A549 (cell line): ENCODE results near the gene ZDHHC1. TPM values are rescaled to one million over a fixed set of nuclear protein-coding genes. Genes with fewer than 3 reads are reported as not detected.

Source experiments
- ATAC-seq, 2 experiments: fragments of 200-7000 bp in 1 of 2; fragments of >200 bp in 1 of 2; cut with Nextera tagmentation in 1 of 2; cut with Tn5 transposase in 1 of 2; 3 replicates each; pipeline versions ENCODE4 v1.8.0 to v1.9.1; 2018 to 2020; ENCODE audit warnings: mild to moderate bottlenecking in 1 of 2, moderate library complexity in 1 of 2
- CTCF ChIA-PET: fragments of 300-600 bp; sonication (Branson Sonifier 250); formaldehyde crosslinking; extraction: SDS; loops from one replicate; lab custom pipeline; 2021; ENCODE audit warnings: antibody characterized with exemption, inconsistent platforms; lab: Yijun Ruan, JAX
- POLR2A ChIA-PET: fragments of 350-600 bp; formaldehyde crosslinking; extraction: SDS; loops from one replicate; lab custom pipeline; 2021; ENCODE audit warnings: antibody characterized with exemption, inconsistent platforms; lab: Yijun Ruan, JAX
- DNase-seq, 2 experiments: peaks; one replicate each; pipeline versions ENCODE4 v3.0.0 to v3.0.0-alpha.2; 2011 to 2016; ENCODE audit warnings: low read depth in 1 of 2, low spot score in 1 of 2
- FAIRE-seq: peaks from 2 replicates; lab custom pipeline; 2011; peaks lifted over from hg19 to GRCh38; lab: Jason Lieb, UNC
- H3K27ac ChIP-seq, 2 experiments: fragments of >200 bp; sonication (Bioruptor Twin); formaldehyde crosslinking; 3 replicates each; pipeline ENCODE4 v1.5.1; 2016 to 2017
- H3K4me1 ChIP-seq: fragments of >200 bp; sonication (Bioruptor Twin); formaldehyde crosslinking; 3 replicates; pipeline ENCODE4 v1.6.1; 2016
- H3K4me2 ChIP-seq: fragments of >200 bp; sonication (Bioruptor Twin); formaldehyde crosslinking; 3 replicates; pipeline ENCODE4 v1.6.1; 2016
- H3K4me3 ChIP-seq: fragments of >200 bp; sonication (Bioruptor Twin); formaldehyde crosslinking; 3 replicates; pipeline ENCODE4 v1.5.1; 2016
- H3K9me3 ChIP-seq: fragments of >200 bp; sonication (Bioruptor Twin); formaldehyde crosslinking; 3 replicates; pipeline ENCODE4 v1.6.1; 2016
- ATOH8 ChIP-seq: fragments of 250-450 bp; sonication (Bioruptor Pico); IDR thresholded peaks from 2 replicates; pipeline ENCODE4 v1.5.0; 2020; ENCODE audit warnings: low read depth, mild to moderate bottlenecking, moderate library complexity
- CTCF ChIP-seq: fragments of >200 bp; sonication (Bioruptor Twin); formaldehyde crosslinking; IDR thresholded peaks from 3 replicates; pipeline ENCODE4 v1.5.1; 2016
- FOSB ChIP-seq: fragments of 250-450 bp; sonication (Bioruptor Pico); IDR thresholded peaks from 2 replicates; pipeline ENCODE4 v1.5.0; 2020; ENCODE audit warnings: mild to moderate bottlenecking, moderate library complexity
- FOSL2 ChIP-seq, 2 experiments: fragments of 450-650 bp in 1 of 2; fragments of >200 bp in 1 of 2; sonication (Bioruptor Twin) in 1 of 2; formaldehyde crosslinking; IDR thresholded peaks; 2 replicates each; pipeline versions ENCODE4 v1.5.0 to v1.6.1; 2016 to 2020; ENCODE audit warnings: mild to moderate bottlenecking in 1 of 2, moderate library complexity in 1 of 2
- GATA3 ChIP-seq: IDR thresholded peaks from 2 replicates; pipeline ENCODE4 v1.6.1; 2012; ENCODE audit warnings: borderline replicate concordance
- HEYL ChIP-seq: fragments of 250-450 bp; sonication (Bioruptor Pico); IDR thresholded peaks from 2 replicates; pipeline ENCODE4 v1.8.0; 2021; ENCODE audit warnings: mild to moderate bottlenecking, moderate library complexity
- HOXA7 ChIP-seq: fragments of 250-450 bp; sonication (Bioruptor Pico); IDR thresholded peaks from 2 replicates; pipeline ENCODE4 v1.5.0; 2020; ENCODE audit warnings: mild to moderate bottlenecking, moderate library complexity
- JUN ChIP-seq, 2 experiments: fragments of >200 bp; sonication (Bioruptor Twin); formaldehyde crosslinking; IDR thresholded peaks; 2 replicates in 1 of 2; 3 replicates in 1 of 2; pipeline ENCODE4 v1.6.1; 2016 to 2017
- MAFK ChIP-seq: fragments of 450-650 bp; IDR thresholded peaks from 2 replicates; pipeline ENCODE4 v1.6.1; 2014; ENCODE audit not compliant: partially characterized antibody
- MAZ ChIP-seq: fragments of 150-350 bp; IDR thresholded peaks from 2 replicates; pipeline ENCODE4 v1.6.1; 2014; ENCODE audit warnings: antibody characterized with exemption, low read depth, low read length, borderline replicate concordance
- PHF8 ChIP-seq: fragments of 200-600 bp; sonication (generic); IDR thresholded peaks from 2 replicates; pipeline ENCODE4 v1.6.1; 2016; ENCODE audit warnings: low read depth, mild to moderate bottlenecking, antibody characterized with exemption, moderate library complexity, borderline replicate concordance
- POLR2A ChIP-seq: IDR thresholded peaks from 2 replicates; pipeline ENCODE4 v1.6.1; 2012; ENCODE audit warnings: mild to moderate bottlenecking, low read length
- RAD21 ChIP-seq, 2 experiments: fragments of >200 bp in 1 of 2; sonication (Bioruptor Twin) in 1 of 2; formaldehyde crosslinking in 1 of 2; IDR thresholded peaks in 1 of 2; conservative IDR thresholded peaks in 1 of 2; 2 replicates in 1 of 2; 3 replicates in 1 of 2; pipeline ENCODE4 v1.6.1; 2012 to 2018; ENCODE audit warnings: inconsistent platforms in 1 of 2
- RARB ChIP-seq: fragments of 250-450 bp; sonication (Bioruptor Pico); IDR thresholded peaks from 2 replicates; pipeline ENCODE4 v1.8.0; 2021; ENCODE audit warnings: mild to moderate bottlenecking, moderate library complexity
- RCOR1 ChIP-seq: fragments of 150-350 bp; IDR thresholded peaks from 2 replicates; pipeline ENCODE4 v1.6.1; 2014; ENCODE audit warnings: antibody characterized with exemption, low read length, low read depth
- SMC3 ChIP-seq: fragments of >200 bp; sonication (Bioruptor Twin); formaldehyde crosslinking; IDR thresholded peaks from 3 replicates; pipeline ENCODE4 v1.6.1; 2018; ENCODE audit warnings: inconsistent platforms
- TP53 ChIP-seq: fragments of 250-450 bp; sonication (Bioruptor Pico); IDR thresholded peaks from 2 replicates; pipeline ENCODE4 v1.5.0; 2021; ENCODE audit warnings: mild to moderate bottlenecking, moderate library complexity
- ZC3H11A ChIP-seq: fragments of 450-650 bp; IDR thresholded peaks from 2 replicates; pipeline ENCODE4 v1.6.1; 2014; ENCODE audit warnings: antibody characterized with exemption, mild to moderate bottlenecking
- WGBS: methylation state at CpG from one replicate; pipeline ENCODE4 v1.1.6; 2017; ENCODE audit errors: missing lambda C conversion rate; 5-methylcytosine and 5-hydroxymethylcytosine counted together
- polyA plus RNA-seq, 4 experiments: library from polyadenylated mRNA; depleted of rRNA in 3 of 4; stranded (reverse); fragments of >200 nt; fragmentation: RNase III in 1 of 4; extraction: RNeasy Plus Mini Kit Qiagen cat#74134 plus additional on column Dnase treatment in 1 of 4; gene quantifications; 2 replicates in 3 of 4; 3 replicates in 1 of 4; pipeline ENCODE4 v1.2.3, GENCODE V29; 2011 to 2017

ZDHHC1 gene
- polyA plus RNA-seq, 2 of the 4 experiments (the other 2 are of a cell fraction), result 3.5 to 5.9 TPM

- peaks cover 15% of the 10 kb centered on the region for H3K4me1 ChIP-seq
- CTCF ChIA-PET, result interaction anchor here (0.5 to 3.7 kb wide), 12 partner anchors 10 to 138 kb away, joined by 3 to 34 read pairs (median 4); partner anchors contain the start of genes PLEKHG4 and ZDHHC1
- 86% methylated on average over 17 of the region's 22 CpGs for WGBS
- no peak for DNase-seq
- H3K4me3 ChIP-seq, result no peak overlapping the region
- no peaks in the 10 kb centered on the region for H3K9me3 ChIP-seq
- H3K4me2 ChIP-seq, result no peak overlapping the region
- no peak for FAIRE-seq
- no peak overlapping the region for H3K27ac ChIP-seq
- no peak for TF ChIP-seq POLR2A
- no peak for TF ChIP-seq MAZ
- no peak for TF ChIP-seq HEYL
- TF ChIP-seq, all 56 proteins: peak for 0
- POLR2A ChIA-PET, result interaction anchor here (0.6 kb wide), 1 partner anchor 112 kb away, joined by 3 read pairs; no protein-coding TSS in a partner anchor
- no peak for ATAC-seq
Observed at GRCh38 chr16:67397812-67398545, 18.3 kb downstream of the ZDHHC1 start.

GRCh38 chr16:67397036-67397801 lies 19.1 kb downstream of the ZDHHC1 start:
- Histone ChIP-seq H3K4me1 (peaks cover 15% of the 10 kb centered on the region), H3K27ac (peak overlapping the region in 1 of 2 experiments; percentile 68; a peak in 3 of 6 replicates), H3K4me2 (no peak overlapping the region; the same call in 2 of the 3 replicates)
- no peak for ATAC-seq
- CTCF ChIA-PET, result interaction anchor here (1.2 to 1.5 kb wide), 3 partner anchors 9 to 31 kb away, joined by 3 to 5 read pairs (median 4); no protein-coding TSS in a partner anchor
- TF ChIP-seq RARB (CRISPR knock-in tag) (no peak), RAD21 (conservative IDR thresholded peaks at IDR 0.05 in 1 of 2, IDR thresholded peaks at IDR 0.05 in 1 of 2) (no peak), RCOR1 (no peak), GATA3 (no peak), PHF8 (no peak), TP53 (CRISPR knock-in tag) (no peak), CTCF (no peak), ATOH8 (no peak), HOXA7 (CRISPR knock-in tag) (no peak), HEYL (no peak), ZC3H11A (no peak), FOSL2 (IDR thresholded peaks at IDR 0.05) (no peak), FOSL2 (CRISPR knock-in tag; IDR thresholded peaks at IDR 0.05) (no peak), SMC3 (no peak), MAFK (no peak), FOSB (CRISPR knock-in tag) (no peak), JUN (IDR thresholded peaks at IDR 0.05) (no peak)
- TF ChIP-seq, all 56 proteins: peak for 0
- DNase-seq (no peak), FAIRE-seq (no peak)
- 92% methylated on average over 9 of the region's 15 CpGs for WGBS
- POLR2A ChIA-PET, result no interaction called here
- Histone ChIP-seq H3K4me3 (no peak overlapping the region), H3K9me3 (no peaks in the 10 kb centered on the region)
